K562 (cell line): ENCODE data around the gene PHLDB1. TPM values are rescaled to one million over a fixed set of nuclear protein-coding genes. Genes with fewer than 3 reads are reported as not detected.

Experiments used
- ARHGAP35 ChIP-seq: fragments of 450-650 bp; IDR thresholded peaks from 2 replicates; pipeline ENCODE4 v1.6.1; 2018; ENCODE audit not compliant: partially characterized antibody
- ARID1B ChIP-seq: fragments of 450-650 bp; IDR thresholded peaks from 2 replicates; pipeline ENCODE4 v1.6.1; 2016; ENCODE audit warnings: antibody characterized with exemption, mild to moderate bottlenecking, inconsistent platforms
- ATF1 ChIP-seq, 2 experiments: fragments of 450-650 bp in 1 of 2; IDR thresholded peaks; 2 replicates each; pipeline ENCODE4 v1.6.1; 2016; ENCODE audit warnings: missing compliant biosample characterization in 1 of 2, missing genetic modification characterization in 1 of 2
- BCOR ChIP-seq: fragments of 450-650 bp; IDR thresholded peaks from 2 replicates; pipeline ENCODE4 v1.6.1; 2016
- CBFA2T2 ChIP-seq: fragments of 450-650 bp; conservative IDR thresholded peaks from 2 replicates; pipeline ENCODE4 v1.6.1; 2017; ENCODE audit warnings: mild to moderate bottlenecking
- CBX3 ChIP-seq, 2 experiments: IDR thresholded peaks; 1 replicate in 1 of 2; 2 replicates in 1 of 2; pipeline ENCODE4 v1.6.1; 2012; ENCODE audit warnings: inconsistent platforms in 2 of 2, low read length in 2 of 2, borderline replicate concordance in 1 of 2, control low read depth in 1 of 2
- CREM ChIP-seq: IDR thresholded peaks from 2 replicates; pipeline ENCODE4 v1.6.1; 2014; ENCODE audit warnings: antibody characterized with exemption, low read depth
- HDAC8 ChIP-seq: fragments of 450-650 bp; IDR thresholded peaks from 2 replicates; pipeline ENCODE4 v1.6.1; 2016; ENCODE audit warnings: mild to moderate bottlenecking, missing genetic modification characterization, moderate library complexity, missing compliant biosample characterization
- NFE2 ChIP-seq: IDR thresholded peaks from 2 replicates; pipeline ENCODE4 v1.6.1; 2014; ENCODE audit warnings: antibody characterized with exemption, low read depth
- PCBP2 ChIP-seq: fragments of 200-400 bp; formaldehyde crosslinking; IDR thresholded peaks from 2 replicates; pipeline ENCODE4 v1.6.1; 2018; ENCODE audit warnings: low read length, low read depth, mild to moderate bottlenecking, moderate library complexity; ENCODE audit not compliant: poor library complexity, severe bottlenecking
- PTBP1 ChIP-seq: fragments of 200-400 bp; formaldehyde crosslinking; IDR thresholded peaks from 2 replicates; pipeline ENCODE4 v1.6.1; 2017; ENCODE audit warnings: low read depth, low read length
- SAP30 ChIP-seq: fragments of 200-600 bp; sonication (generic); IDR thresholded peaks from 2 replicates; pipeline ENCODE4 v1.6.1; 2012; ENCODE audit warnings: borderline replicate concordance, low read depth, mild to moderate bottlenecking, moderate library complexity, low read length, control low read depth, inconsistent platforms; ENCODE audit not compliant: insufficient read depth, poor library complexity, severe bottlenecking
- TAL1 ChIP-seq: fragments of 450-650 bp; IDR thresholded peaks from 2 replicates; pipeline ENCODE4 v1.6.1; 2016; ENCODE audit warnings: mild to moderate bottlenecking
- polyA plus RNA-seq, 8 experiments: library from polyadenylated mRNA; depleted of rRNA in 4 of 8; stranded (reverse) in 5 of 8; unstranded in 3 of 8; fragments of >200 nt; fragmentation: Nextera tagmentation in 2 of 8; fragmentation: Illumina TruSeq in 1 of 8; extraction: Ambion mirVana in 2 of 8; extraction: Trizol in 1 of 8; gene quantifications; 2 replicates each; pipeline versions ENCODE4 v1.2.1 to v1.2.3, GENCODE V29; 2011 to 2014; ENCODE audit warnings: inconsistent platforms in 1 of 8, missing spikeins in 1 of 8
- total RNA-seq, 7 experiments: library from RNA; depleted of rRNA in 6 of 7; stranded (reverse); fragments of >200 nt in 6 of 7; fragmentation: Illumina TruSeq in 2 of 7; extraction: Trizol in 2 of 7; gene quantifications; 2 replicates each; pipeline versions ENCODE4 v1.2.1 to v1.2.3, GENCODE V29; 2011 to 2021; ENCODE audit warnings: low replicate concordance in 1 of 7
- TF ChIP-seq, protein P1 (sequence below): sonication (generic); formaldehyde crosslinking; IDR thresholded peaks from 2 replicates; pipeline ENCODE4 v1.8.0; 2022; ENCODE audit warnings: missing genetic modification reagents, mild to moderate bottlenecking, moderate library complexity, borderline replicate concordance
- TF ChIP-seq, protein P2 (sequence below): fragments of 450-650 bp; IDR thresholded peaks from 2 replicates; pipeline ENCODE4 v1.6.1; 2018; ENCODE audit not compliant: partially characterized antibody
- TF ChIP-seq, protein P3 (sequence below): sonication (generic); formaldehyde crosslinking; IDR thresholded peaks from 2 replicates; pipeline ENCODE4 v1.8.1; 2023; ENCODE audit warnings: mild to moderate bottlenecking, missing genetic modification reagents
- TF ChIP-seq, protein P4 (sequence below): fragments of 450-650 bp; IDR thresholded peaks from 2 replicates; pipeline ENCODE4 v1.6.1; 2017; ENCODE audit warnings: antibody characterized with exemption, mild to moderate bottlenecking

The PHLDB1 gene
- total and polyA plus RNA-seq, 9 of the 15 experiments (the other 6 are each of a cell fraction or from before 2014, with no cell fraction given): 2.0 to 28.7 (median 16.2) TPM

DNA sequence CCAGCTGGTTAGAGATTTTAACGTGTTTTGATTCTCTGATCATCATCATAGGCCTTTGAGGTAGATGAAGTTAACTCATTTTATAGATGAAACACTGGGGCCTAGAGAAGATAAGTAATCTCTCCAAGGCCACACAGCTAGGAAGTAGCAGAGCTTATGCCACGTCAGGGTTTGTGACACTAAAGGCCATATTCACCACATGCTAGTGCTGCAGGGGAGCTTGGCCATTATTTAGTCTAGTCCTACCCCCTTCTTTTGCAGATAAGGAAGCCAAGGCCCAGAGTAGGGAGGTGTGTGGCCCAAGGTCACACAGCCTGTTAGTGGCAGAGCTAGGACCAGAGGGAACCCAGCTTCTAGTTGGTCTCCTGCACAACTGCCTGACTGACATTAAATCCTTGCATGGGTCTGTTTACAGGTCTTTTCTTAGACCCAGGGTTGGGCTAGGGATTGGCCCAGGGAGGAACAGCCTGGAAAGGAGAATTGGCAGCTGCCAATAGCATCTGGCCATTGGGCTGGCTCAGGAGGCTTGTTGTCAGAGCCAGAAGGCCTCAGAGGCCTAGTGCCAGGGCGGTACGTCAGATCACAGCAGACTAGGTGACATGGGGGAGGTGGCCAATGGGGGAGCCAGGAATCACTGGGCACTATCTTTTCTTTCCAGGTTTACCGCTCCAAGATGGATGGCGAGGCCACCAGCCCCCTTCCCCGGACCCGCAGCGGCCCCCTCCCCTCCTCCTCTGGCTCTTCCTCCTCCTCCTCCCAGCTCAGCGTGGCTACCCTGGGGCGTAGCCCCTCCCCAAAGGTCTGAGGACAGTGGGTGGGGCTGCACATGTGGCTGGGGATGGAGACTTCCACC is 36.0 kb downstream of the PHLDB1 start (continued):
- TF ChIP-seq PTBP1 (0 out of 2 replicates have a peak, but pooled peaks have one; percentile 50), CBX3 (IDR thresholded peaks at IDR 0.05; ENCODE audit: borderline replicate concordance in 1 of 2, low read length in 2 of 2) (no peak), BCOR (peak; percentile 80), HDAC8 (tag) (no peak), ARHGAP35 (no peak), CBFA2T2 (0 out of 2 replicates have a peak, but pooled peaks have one; percentile 7), CREM (peak; percentile 37; the same call in 1 of the 2 replicates), TAL1 (peak; percentile 5; the same call in 1 of the 2 replicates), PCBP2 (no peak), NFE2 (0 out of 2 replicates have a peak, but pooled peaks have one; percentile 15), ARID1B (peak; percentile 46; the same call in 1 of the 2 replicates), ATF1 (CRISPR knock-in tag; IDR thresholded peaks at IDR 0.05) (no peak), ATF1 (tag; IDR thresholded peaks at IDR 0.05) (peak; percentile 44), SAP30 (no peak)
- TF ChIP-seq, protein P1, sequence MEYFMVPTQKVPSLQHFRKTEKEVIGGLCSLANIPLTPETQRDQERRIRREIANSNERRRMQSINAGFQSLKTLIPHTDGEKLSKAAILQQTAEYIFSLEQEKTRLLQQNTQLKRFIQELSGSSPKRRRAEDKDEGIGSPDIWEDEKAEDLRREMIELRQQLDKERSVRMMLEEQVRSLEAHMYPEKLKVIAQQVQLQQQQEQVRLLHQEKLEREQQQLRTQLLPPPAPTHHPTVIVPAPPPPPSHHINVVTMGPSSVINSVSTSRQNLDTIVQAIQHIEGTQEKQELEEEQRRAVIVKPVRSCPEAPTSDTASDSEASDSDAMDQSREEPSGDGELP (CRISPR knock-in tag): no peak
- TF ChIP-seq, protein P2, sequence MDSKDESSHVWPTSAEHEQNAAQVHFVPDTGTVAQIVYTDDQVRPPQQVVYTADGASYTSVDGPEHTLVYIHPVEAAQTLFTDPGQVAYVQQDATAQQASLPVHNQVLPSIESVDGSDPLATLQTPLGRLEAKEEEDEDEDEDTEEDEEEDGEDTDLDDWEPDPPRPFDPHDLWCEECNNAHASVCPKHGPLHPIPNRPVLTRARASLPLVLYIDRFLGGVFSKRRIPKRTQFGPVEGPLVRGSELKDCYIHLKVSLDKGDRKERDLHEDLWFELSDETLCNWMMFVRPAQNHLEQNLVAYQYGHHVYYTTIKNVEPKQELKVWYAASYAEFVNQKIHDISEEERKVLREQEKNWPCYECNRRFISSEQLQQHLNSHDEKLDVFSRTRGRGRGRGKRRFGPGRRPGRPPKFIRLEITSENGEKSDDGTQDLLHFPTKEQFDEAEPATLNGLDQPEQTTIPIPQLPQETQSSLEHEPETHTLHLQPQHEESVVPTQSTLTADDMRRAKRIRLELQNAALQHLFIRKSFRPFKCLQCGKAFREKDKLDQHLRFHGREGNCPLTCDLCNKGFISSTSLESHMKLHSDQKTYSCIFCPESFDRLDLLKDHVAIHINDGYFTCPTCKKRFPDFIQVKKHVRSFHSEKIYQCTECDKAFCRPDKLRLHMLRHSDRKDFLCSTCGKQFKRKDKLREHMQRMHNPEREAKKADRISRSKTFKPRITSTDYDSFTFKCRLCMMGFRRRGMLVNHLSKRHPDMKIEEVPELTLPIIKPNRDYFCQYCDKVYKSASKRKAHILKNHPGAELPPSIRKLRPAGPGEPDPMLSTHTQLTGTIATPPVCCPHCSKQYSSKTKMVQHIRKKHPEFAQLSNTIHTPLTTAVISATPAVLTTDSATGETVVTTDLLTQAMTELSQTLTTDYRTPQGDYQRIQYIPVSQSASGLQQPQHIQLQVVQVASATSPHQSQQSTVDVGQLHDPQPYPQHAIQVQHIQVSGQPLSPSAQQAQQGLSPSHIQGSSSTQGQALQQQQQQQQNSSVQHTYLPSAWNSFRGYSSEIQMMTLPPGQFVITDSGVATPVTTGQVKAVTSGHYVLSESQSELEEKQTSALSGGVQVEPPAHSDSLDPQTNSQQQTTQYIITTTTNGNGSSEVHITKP: peak; percentile 49
- TF ChIP-seq, protein P3, sequence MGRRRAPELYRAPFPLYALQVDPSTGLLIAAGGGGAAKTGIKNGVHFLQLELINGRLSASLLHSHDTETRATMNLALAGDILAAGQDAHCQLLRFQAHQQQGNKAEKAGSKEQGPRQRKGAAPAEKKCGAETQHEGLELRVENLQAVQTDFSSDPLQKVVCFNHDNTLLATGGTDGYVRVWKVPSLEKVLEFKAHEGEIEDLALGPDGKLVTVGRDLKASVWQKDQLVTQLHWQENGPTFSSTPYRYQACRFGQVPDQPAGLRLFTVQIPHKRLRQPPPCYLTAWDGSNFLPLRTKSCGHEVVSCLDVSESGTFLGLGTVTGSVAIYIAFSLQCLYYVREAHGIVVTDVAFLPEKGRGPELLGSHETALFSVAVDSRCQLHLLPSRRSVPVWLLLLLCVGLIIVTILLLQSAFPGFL (CRISPR knock-in tag): no peak
- TF ChIP-seq, protein P4, sequence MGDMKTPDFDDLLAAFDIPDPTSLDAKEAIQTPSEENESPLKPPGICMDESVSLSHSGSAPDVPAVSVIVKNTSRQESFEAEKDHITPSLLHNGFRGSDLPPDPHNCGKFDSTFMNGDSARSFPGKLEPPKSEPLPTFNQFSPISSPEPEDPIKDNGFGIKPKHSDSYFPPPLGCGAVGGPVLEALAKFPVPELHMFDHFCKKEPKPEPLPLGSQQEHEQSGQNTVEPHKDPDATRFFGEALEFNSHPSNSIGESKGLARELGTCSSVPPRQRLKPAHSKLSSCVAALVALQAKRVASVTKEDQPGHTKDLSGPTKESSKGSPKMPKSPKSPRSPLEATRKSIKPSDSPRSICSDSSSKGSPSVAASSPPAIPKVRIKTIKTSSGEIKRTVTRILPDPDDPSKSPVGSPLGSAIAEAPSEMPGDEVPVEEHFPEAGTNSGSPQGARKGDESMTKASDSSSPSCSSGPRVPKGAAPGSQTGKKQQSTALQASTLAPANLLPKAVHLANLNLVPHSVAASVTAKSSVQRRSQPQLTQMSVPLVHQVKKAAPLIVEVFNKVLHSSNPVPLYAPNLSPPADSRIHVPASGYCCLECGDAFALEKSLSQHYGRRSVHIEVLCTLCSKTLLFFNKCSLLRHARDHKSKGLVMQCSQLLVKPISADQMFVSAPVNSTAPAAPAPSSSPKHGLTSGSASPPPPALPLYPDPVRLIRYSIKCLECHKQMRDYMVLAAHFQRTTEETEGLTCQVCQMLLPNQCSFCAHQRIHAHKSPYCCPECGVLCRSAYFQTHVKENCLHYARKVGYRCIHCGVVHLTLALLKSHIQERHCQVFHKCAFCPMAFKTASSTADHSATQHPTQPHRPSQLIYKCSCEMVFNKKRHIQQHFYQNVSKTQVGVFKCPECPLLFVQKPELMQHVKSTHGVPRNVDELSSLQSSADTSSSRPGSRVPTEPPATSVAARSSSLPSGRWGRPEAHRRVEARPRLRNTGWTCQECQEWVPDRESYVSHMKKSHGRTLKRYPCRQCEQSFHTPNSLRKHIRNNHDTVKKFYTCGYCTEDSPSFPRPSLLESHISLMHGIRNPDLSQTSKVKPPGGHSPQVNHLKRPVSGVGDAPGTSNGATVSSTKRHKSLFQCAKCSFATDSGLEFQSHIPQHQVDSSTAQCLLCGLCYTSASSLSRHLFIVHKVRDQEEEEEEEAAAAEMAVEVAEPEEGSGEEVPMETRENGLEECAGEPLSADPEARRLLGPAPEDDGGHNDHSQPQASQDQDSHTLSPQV: peak; percentile 53
